Ishikawa (cell line): ENCODE results near the gene PRR3.

Source experiments
- CEBPB ChIP-seq: IDR thresholded peaks from 2 replicates; pipeline ENCODE4 v1.6.1; 2012
- EGR1 ChIP-seq: IDR thresholded peaks from 2 replicates; pipeline ENCODE4 v1.6.1; 2012
- EP300 ChIP-seq: IDR thresholded peaks from 2 replicates; pipeline ENCODE4 v1.6.1; 2012; ENCODE audit warnings: borderline replicate concordance
- NFIC ChIP-seq: IDR thresholded peaks from 2 replicates; pipeline ENCODE4 v1.6.1; 2012
- RAD21 ChIP-seq: IDR thresholded peaks from 2 replicates; pipeline ENCODE4 v1.6.1; 2012; ENCODE audit warnings: low read depth
- REST ChIP-seq: IDR thresholded peaks from 2 replicates; pipeline ENCODE4 v1.6.1; 2012; ENCODE audit warnings: low read depth, mild to moderate bottlenecking
- TAF1 ChIP-seq: IDR thresholded peaks from 2 replicates; pipeline ENCODE4 v1.6.1; 2012; ENCODE audit warnings: low read depth, mild to moderate bottlenecking
- TCF12 ChIP-seq: IDR thresholded peaks from 2 replicates; pipeline ENCODE4 v1.6.1; 2012; ENCODE audit warnings: low read depth
- YY1 ChIP-seq: IDR thresholded peaks from 2 replicates; pipeline ENCODE4 v1.6.1; 2012; ENCODE audit warnings: low read depth

- TF ChIP-seq TCF12: no peak
- no peak for TF ChIP-seq EP300
- TF ChIP-seq YY1: no peak
- TF ChIP-seq RAD21: no peak
- TF ChIP-seq EGR1: no peak
- TF ChIP-seq REST: no peak
- TF ChIP-seq TAF1: no peak
- TF ChIP-seq CEBPB: no peak
- no peak for TF ChIP-seq NFIC
Measured at GRCh38 chr6:30515106-30515505, 42.0 kb upstream of the PRR3 start.
